HG02759 (cell line): ENCODE results near the gene GLDN.
A peak's percentile ranks its signal among the peaks of the same experiment; 100 is the strongest.

Experiments used
- ATAC-seq: cut with Tn5 transposase; IDR thresholded peaks from one replicate; pipeline ENCODE4 v1.9.1; 2021; ENCODE audit warnings: mild to moderate bottlenecking, moderate library complexity; ENCODE audit not compliant: unreplicated experiment

The GLDN gene

GRCh38 chr15:51322621-51323296 lies 18.7 kb upstream of the GLDN start:
- ATAC-seq, result no peak

- ATAC-seq, result no peak
These were observed 17.7 kb upstream of the GLDN start for GRCh38 chr15:51323749-51324148.

GRCh38 chr15:51325167-51325566 lies 16.3 kb upstream of the GLDN start:
- no peak for ATAC-seq

GRCh38 chr15:51327081-51327480 lies 14.4 kb upstream of the GLDN start:
- no peak for ATAC-seq

GRCh38 chr15:51328926-51329325 lies 12.5 kb upstream of the GLDN start:
- ATAC-seq, result no peak

- no peak for ATAC-seq
These were observed 10.3 kb upstream of the GLDN start for GRCh38 chr15:51331141-51331540.

- ATAC-seq, result no peak
These were observed 9.0 kb upstream of the GLDN start for GRCh38 chr15:51332206-51333147.

- no peak for ATAC-seq
These were observed 7.9 kb upstream of the GLDN start for GRCh38 chr15:51333571-51333970.

- ATAC-seq, result no peak
These were observed 7.4 kb upstream of the GLDN start for GRCh38 chr15:51334011-51334451.

- ATAC-seq, result peak; percentile 11
These were observed 6.4 kb upstream of the GLDN start for GRCh38 chr15:51335087-51335486.

- ATAC-seq, result peak; percentile 77
These were observed 5.7 kb upstream of the GLDN start for GRCh38 chr15:51335538-51336410.

- no peak for ATAC-seq
These were observed 3.0 kb upstream of the GLDN start, which contains the start of gene CYP19A1 for GRCh38 chr15:51338496-51338895. CYP19A1 (minus strand) TSS chr15:51338596; CDS start chr15:51242912, 95,684 bp downstream.

- ATAC-seq, result no peak
These were observed 958 bp downstream of the GLDN start for GRCh38 chr15:51342227-51342999.

GRCh38 chr15:51343466-51343865 lies 2.0 kb downstream of the GLDN start:
- ATAC-seq, result no peak

- no peak for ATAC-seq
These were observed 4.7 kb downstream of the GLDN start for GRCh38 chr15:51346136-51346535.

GRCh38 chr15:51348688-51349087 lies 7.2 kb downstream of the GLDN start:
- peak; percentile 94 for ATAC-seq

GRCh38 chr15:51349156-51349844 lies 7.8 kb downstream of the GLDN start:
- ATAC-seq, result no peak

GRCh38 chr15:51350723-51351122 lies 9.3 kb downstream of the GLDN start:
- ATAC-seq, result no peak

- ATAC-seq, result no peak
These were observed 12.5 kb downstream of the GLDN start for GRCh38 chr15:51353976-51354375.

- no peak for ATAC-seq
These were observed 13.6 kb downstream of the GLDN start for GRCh38 chr15:51355096-51355495.
